ENCODE measurements around the gene COL4A5. TPM values are rescaled to one million over a fixed set of nuclear protein-coding genes. Genes with fewer than 3 reads are reported as not detected.

Gene COL4A5
- total RNA-seq, 4 donors from 2014 or later: 32.8 to 60.9 (median 47.3) TPM

DNA sequence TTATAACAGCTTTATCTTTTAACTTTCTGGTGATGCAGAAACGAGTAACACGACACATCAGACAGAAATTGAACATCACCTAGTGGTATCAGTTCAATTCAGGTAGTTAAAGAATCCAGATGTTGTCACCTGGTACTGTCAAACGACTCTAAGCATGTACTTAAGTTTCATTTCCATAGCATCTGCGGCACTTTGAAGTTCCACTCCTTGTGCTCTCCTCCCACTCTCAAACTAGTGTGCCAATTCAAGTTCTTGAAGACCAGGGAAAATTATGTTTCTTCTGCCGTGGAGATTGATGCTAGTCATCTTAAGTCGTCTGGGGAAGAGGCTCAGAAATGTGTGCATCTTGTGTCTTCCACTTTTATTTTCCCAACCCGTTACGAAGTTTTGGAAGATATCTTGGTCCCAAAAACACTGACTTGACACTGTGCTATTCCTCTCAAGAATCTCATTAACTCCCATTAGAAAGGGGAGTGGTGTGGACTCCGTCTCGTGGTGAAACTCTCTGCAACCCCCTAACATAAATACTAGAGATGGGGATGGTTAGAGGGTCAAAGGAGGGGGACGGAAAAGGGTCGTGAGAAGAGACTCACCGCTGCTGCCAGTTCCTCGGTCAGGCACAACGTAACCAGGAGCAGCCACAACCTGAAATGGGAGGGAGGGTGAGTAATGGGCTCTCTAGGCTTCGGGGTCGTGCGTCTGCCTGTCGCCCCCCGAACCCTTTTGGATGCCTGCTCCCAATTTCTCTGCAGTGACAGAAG, 2.1 kb upstream of the COL4A5 start:
- no peak for TF ChIP-seq POLR2A (IDR thresholded peaks at IDR 0.05)
- TF ChIP-seq, protein P1, sequence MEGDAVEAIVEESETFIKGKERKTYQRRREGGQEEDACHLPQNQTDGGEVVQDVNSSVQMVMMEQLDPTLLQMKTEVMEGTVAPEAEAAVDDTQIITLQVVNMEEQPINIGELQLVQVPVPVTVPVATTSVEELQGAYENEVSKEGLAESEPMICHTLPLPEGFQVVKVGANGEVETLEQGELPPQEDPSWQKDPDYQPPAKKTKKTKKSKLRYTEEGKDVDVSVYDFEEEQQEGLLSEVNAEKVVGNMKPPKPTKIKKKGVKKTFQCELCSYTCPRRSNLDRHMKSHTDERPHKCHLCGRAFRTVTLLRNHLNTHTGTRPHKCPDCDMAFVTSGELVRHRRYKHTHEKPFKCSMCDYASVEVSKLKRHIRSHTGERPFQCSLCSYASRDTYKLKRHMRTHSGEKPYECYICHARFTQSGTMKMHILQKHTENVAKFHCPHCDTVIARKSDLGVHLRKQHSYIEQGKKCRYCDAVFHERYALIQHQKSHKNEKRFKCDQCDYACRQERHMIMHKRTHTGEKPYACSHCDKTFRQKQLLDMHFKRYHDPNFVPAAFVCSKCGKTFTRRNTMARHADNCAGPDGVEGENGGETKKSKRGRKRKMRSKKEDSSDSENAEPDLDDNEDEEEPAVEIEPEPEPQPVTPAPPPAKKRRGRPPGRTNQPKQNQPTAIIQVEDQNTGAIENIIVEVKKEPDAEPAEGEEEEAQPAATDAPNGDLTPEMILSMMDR (IDR thresholded peaks at IDR 0.05): no peak
- H3K4me3 ChIP-seq (replicated peaks in 1 of 3): no peak overlapping the region
- no peaks in the 10 kb centered on the region for H3K9me3 ChIP-seq
- WGBS, 2 donors: 21 to 24% methylated on average over 20 of the region's 20 CpGs
- no peaks in the 10 kb centered on the region for H3K4me1 ChIP-seq
- no peak overlapping the region for H3K27ac ChIP-seq
- intact Hi-C loops (cut with DNase I): no loop called here
- H3K36me3 ChIP-seq: no peaks in the 10 kb centered on the region
- no peak for DNase-seq
- H3K27me3 ChIP-seq: no peaks in the 10 kb centered on the region

DNA sequence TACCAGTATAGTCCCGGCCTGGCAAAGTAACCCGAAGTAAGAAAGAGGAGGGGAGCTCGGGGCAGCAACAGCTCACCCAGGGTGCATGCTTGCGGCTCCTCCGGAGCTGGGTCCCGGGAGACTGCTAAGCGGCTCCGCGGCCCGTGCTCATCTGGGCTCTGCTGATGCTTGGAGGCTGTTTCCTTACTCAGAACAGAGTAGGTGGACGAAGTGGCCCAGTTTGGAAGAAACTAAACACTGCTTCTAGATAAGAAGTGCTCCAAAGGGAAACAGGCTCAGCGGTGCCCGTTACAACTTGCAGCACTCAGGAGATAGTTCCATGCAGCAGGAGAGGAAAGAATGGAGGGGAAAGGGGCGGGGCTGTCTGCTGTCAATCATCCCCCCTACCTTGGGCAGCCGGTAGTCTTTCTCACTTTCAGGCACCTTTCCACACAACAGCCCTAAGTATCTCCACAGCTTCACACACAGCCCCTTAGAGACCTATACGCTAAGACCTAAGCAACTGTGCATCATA, 1.5 kb upstream of the COL4A5 start, which contains the start of gene COL4A6:
Gene COL4A6, minus strand, starts transcription at position 313 of the 514 bp plus-strand sequence. Its CDS starts 226 bp downstream, at position 87.
- no peaks in the 10 kb centered on the region for H3K27me3 ChIP-seq
- H3K4me1 ChIP-seq: no peaks in the 10 kb centered on the region

DNA sequence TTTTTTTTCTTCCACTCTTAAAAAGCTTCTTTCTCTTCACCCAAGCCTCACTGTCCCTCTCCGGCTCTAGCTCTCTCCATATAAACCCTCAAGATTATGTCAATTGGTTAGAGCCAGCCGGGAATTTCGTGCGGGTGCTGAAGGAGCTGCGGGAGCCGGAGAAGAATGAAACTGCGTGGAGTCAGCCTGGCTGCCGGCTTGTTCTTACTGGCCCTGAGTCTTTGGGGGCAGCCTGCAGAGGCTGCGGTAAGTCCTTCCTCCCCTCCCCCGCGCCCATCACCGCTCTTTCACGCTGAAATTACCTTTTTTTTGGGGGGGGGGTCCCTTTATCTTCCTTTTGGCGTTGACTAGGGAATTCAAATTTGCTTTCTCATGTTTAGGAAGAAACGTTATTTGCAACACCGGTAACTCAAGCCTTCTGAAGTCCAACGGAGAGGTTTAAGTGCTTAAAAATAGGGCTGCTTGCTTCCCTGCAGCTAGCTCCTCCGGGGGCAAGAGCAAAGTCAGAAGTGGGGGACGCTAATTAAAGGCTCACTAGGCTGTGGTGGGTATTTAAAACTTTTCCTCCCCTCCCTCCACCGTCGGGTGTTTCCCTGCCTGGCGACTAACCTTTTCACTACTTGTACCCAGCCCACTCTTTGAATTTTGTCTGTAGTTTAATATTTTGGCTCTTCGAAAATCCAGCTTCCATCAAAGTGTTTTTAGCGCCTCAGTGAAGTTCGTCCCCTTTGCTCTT, 491 bp downstream of the COL4A5 start:
- peak overlapping the region; percentile 15 to 51 (median 29) for H3K4me3 ChIP-seq (replicated peaks in 1 of 3)
- H3K4me1 ChIP-seq: no peaks in the 10 kb centered on the region
- H3K27ac ChIP-seq: peak overlapping the region in 1 of 3 donors; percentile 13
- no peaks in the 10 kb centered on the region for H3K36me3 ChIP-seq
- H3K27me3 ChIP-seq: no peaks in the 10 kb centered on the region
- intact Hi-C loops (cut with DNase I): no loop called here
- WGBS, 2 donors: 2 to 3% methylated on average over 24 of the region's 25 CpGs
- peak; percentile 7 to 12 for DNase-seq
- TF ChIP-seq, protein P1 (IDR thresholded peaks at IDR 0.05): no peak
- no peak for TF ChIP-seq POLR2A (IDR thresholded peaks at IDR 0.05)
- no peaks in the 10 kb centered on the region for H3K9me3 ChIP-seq

More for the DNA sequence above, 1.5 kb upstream of the COL4A5 start, which contains the start of gene COL4A6:
- Histone ChIP-seq H3K27ac (no peak within 1 kb of the TSS), H3K4me3 (replicated peaks in 1 of 3) (no peak within 1 kb of the TSS), H3K9me3 (no peaks in the 10 kb centered on the region), H3K36me3 (no peaks in the 10 kb centered on the region)
- intact Hi-C loops (cut with DNase I): no loop called here
- TF ChIP-seq, protein P1 (IDR thresholded peaks at IDR 0.05): no peak
- TF ChIP-seq POLR2A (IDR thresholded peaks at IDR 0.05): no peak
- 12 to 22% methylated on average over 6 of the region's 16 CpGs for WGBS, 2 donors
- DNase-seq: peak; percentile 28 to 37

DNA sequence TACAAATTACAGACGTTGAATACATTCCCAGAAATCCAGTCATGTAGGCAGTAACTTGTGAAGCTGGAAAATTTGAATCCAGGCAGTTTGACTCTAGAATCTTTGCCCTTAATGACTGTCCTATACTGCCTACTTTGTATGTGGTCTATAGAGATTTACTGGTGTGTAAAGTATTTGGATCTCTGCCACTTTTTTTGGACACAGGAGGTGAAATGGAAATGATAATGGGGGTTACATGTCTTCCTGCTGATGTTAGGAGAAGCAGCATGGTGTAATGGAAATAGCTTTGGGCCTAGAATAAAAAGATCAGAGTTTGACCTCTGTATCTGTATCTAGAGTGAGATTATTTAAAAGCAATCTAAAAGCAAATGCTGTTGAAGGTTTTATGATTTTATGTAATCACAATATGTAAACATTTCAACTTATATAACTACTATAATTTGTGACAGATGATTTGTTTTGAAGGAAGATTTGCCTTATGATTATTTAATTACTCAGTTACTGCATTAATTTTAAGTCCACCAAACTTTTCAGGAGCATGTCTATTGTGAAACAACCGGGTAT, 3.3 kb downstream of the COL4A5 start:
- Histone ChIP-seq H3K27me3 (no peaks in the 10 kb centered on the region), H3K27ac (no peak overlapping the region), H3K4me3 (replicated peaks in 1 of 3) (no peak overlapping the region), H3K36me3 (no peaks in the 10 kb centered on the region), H3K4me1 (no peaks in the 10 kb centered on the region), H3K9me3 (no peaks in the 10 kb centered on the region)
- intact Hi-C loops (cut with DNase I): no loop called here
- TF ChIP-seq, protein P1 (IDR thresholded peaks at IDR 0.05): no peak
- TF ChIP-seq POLR2A (IDR thresholded peaks at IDR 0.05): no peak
- WGBS, 2 donors: 48 to 66% methylated on average over 2 of the region's 2 CpGs
- DNase-seq: no peak
